ENCODE data around the gene PROCR.

DNA sequence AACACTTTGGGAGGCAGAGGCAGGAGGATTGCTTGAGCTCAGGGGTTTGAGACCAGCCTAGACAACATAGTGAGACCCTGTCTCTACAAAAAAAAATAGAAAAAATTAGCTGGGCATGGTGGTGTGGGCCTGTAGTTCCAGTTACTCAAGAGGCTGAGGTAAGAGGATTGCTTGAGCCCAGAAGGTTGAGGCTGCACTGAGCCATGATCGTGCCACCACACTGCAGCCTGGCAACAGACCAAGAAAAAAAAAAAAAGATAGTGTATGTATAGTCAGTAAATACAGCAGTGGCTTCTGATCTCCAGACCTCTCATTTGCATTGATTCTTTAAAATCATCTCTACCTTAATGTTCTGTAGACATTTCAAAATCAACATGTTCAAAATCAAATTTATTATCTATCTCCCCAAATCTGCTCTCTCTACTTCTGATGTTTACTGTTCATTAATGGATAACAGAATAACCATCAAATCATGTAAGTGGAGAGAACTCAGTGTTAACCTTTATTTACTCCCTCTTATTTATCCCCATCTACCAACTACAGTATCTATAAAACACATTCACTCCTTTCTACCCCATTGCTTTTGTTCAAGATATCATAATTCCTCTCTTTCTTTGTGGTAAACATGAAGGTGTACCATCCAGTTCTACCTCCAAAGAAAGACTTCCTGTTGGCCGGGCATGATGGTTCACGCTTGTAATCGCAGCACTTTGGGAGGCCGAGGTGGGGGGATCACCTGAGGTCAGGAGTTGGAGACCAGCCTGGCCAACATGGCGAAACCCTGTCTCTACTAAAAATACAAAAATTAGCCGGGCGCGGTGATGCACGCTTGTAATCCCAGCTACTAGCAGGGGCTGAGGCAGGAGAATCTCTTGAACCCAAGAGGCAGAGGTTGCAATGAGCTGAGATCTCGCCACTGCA, 7.7 kb downstream of the PROCR start:
- TF ChIP-seq TAF1 (IDR thresholded peaks at IDR 0.05; ENCODE audit: low read depth), result no peak
- TF ChIP-seq ZBTB7A (IDR thresholded peaks at IDR 0.05; ENCODE audit: low read depth), result no peak
- TF ChIP-seq, protein P1, sequence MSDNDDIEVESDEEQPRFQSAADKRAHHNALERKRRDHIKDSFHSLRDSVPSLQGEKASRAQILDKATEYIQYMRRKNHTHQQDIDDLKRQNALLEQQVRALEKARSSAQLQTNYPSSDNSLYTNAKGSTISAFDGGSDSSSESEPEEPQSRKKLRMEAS (IDR thresholded peaks at IDR 0.05), result no peak
- TF ChIP-seq RAD21 (IDR thresholded peaks at IDR 0.05; ENCODE audit: low read depth), result no peak
- TF ChIP-seq CEBPB (IDR thresholded peaks at IDR 0.05), result no peak
- no peak for TF ChIP-seq YY1 (IDR thresholded peaks at IDR 0.05; ENCODE audit: low read depth)
- no peak for TF ChIP-seq EGR1 (IDR thresholded peaks at IDR 0.05)
- no peak for TF ChIP-seq CREB1 (IDR thresholded peaks at IDR 0.05; ENCODE audit: low read depth)
- TF ChIP-seq TEAD4 (IDR thresholded peaks at IDR 0.05), result no peak
- TF ChIP-seq EP300 (IDR thresholded peaks at IDR 0.05; ENCODE audit: borderline replicate concordance), result no peak
- TF ChIP-seq, protein P2, sequence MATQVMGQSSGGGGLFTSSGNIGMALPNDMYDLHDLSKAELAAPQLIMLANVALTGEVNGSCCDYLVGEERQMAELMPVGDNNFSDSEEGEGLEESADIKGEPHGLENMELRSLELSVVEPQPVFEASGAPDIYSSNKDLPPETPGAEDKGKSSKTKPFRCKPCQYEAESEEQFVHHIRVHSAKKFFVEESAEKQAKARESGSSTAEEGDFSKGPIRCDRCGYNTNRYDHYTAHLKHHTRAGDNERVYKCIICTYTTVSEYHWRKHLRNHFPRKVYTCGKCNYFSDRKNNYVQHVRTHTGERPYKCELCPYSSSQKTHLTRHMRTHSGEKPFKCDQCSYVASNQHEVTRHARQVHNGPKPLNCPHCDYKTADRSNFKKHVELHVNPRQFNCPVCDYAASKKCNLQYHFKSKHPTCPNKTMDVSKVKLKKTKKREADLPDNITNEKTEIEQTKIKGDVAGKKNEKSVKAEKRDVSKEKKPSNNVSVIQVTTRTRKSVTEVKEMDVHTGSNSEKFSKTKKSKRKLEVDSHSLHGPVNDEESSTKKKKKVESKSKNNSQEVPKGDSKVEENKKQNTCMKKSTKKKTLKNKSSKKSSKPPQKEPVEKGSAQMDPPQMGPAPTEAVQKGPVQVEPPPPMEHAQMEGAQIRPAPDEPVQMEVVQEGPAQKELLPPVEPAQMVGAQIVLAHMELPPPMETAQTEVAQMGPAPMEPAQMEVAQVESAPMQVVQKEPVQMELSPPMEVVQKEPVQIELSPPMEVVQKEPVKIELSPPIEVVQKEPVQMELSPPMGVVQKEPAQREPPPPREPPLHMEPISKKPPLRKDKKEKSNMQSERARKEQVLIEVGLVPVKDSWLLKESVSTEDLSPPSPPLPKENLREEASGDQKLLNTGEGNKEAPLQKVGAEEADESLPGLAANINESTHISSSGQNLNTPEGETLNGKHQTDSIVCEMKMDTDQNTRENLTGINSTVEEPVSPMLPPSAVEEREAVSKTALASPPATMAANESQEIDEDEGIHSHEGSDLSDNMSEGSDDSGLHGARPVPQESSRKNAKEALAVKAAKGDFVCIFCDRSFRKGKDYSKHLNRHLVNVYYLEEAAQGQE (IDR thresholded peaks at IDR 0.05; ENCODE audit: low read depth), result no peak
- TF ChIP-seq, protein P3, sequence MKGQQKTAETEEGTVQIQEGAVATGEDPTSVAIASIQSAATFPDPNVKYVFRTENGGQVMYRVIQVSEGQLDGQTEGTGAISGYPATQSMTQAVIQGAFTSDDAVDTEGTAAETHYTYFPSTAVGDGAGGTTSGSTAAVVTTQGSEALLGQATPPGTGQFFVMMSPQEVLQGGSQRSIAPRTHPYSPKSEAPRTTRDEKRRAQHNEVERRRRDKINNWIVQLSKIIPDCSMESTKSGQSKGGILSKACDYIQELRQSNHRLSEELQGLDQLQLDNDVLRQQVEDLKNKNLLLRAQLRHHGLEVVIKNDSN (IDR thresholded peaks at IDR 0.05), result no peak
